ENCODE results near the gene ACLY.
A peak's percentile ranks its signal among the peaks of the same experiment; 100 is the strongest.

The ACLY gene

GRCh38 chr17:41918314-41919164 is at the start of gene ACLY:
ACLY (minus strand) TSS chr17:41918951; CDS start chr17:41913873, 5,078 bp downstream.
- Mint-ChIP-seq H3K27me3 (no peaks in the 10 kb centered on the region), H3K36me3 (no peaks in the 10 kb centered on the region), H3K4me3 (peak within 1 kb of the TSS; percentile 98), H3K27ac (peak within 1 kb of the TSS; percentile 91), H3K4me1 (peaks cover 24% of the 10 kb centered on the region), H3K9me3 (no peaks in the 10 kb centered on the region)
- DNase-seq (ENCODE audit: low spot score in 2 of 2): peak; percentile 91 to 93
- peak; percentile 99 for ATAC-seq (ENCODE audit: low read depth)

DNA sequence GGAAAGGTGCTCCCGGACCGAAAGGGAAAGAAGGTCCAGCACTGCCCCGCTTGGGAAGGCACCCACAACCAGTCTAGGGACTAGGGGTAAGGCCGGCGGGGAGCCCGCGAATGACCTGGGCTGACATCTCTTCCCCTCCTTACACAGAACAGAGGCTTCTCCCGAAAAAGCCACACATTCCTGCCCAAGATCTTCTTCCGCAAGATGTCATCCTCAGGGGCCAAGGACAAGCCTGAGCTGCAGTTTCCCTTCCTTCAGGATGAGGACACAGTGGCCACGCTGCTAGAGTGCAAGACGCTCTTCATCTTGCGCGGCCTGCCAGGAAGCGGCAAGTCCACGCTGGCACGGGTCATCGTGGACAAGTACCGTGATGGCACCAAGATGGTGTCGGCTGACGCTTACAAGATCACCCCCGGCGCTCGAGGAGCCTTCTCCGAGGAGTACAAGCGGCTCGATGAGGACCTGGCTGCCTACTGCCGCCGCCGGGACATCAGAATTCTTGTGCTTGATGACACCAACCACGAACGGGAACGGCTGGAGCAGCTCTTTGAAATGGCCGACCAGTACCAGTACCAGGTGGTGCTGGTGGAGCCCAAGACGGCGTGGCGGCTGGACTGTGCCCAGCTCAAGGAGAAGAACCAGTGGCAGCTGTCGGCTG is 49.3 kb upstream of the ACLY start:
- ATAC-seq (ENCODE audit: low read depth) (no peak), DNase-seq (ENCODE audit: low spot score in 2 of 2) (no peak)
- peak overlapping the region; percentile 88 for H3K27ac Mint-ChIP-seq
- H3K4me1 Mint-ChIP-seq: peaks cover 31% of the 10 kb centered on the region
- no peaks in the 10 kb centered on the region for H3K27me3 Mint-ChIP-seq
- peak overlapping the region; percentile 78 for H3K4me3 Mint-ChIP-seq
- no peaks in the 10 kb centered on the region for H3K9me3 Mint-ChIP-seq
- peaks cover 5% of the 10 kb centered on the region for H3K36me3 Mint-ChIP-seq

- Mint-ChIP-seq H3K9me3 (no peaks in the 10 kb centered on the region), H3K27ac (peak overlapping the region; percentile 88), H3K4me1 (peaks cover 25% of the 10 kb centered on the region), H3K4me3 (peak overlapping the region; percentile 87), H3K36me3 (peaks cover 2% of the 10 kb centered on the region), H3K27me3 (no peaks in the 10 kb centered on the region)
- no peak for DNase-seq (ENCODE audit: low spot score in 2 of 2)
- no peak for ATAC-seq (ENCODE audit: low read depth)
Measured at GRCh38 chr17:41967141-41967920, 48.6 kb upstream of the ACLY start.

- H3K27me3 Mint-ChIP-seq: no peaks in the 10 kb centered on the region
- peak; percentile 87 to 88 for DNase-seq (ENCODE audit: low spot score in 2 of 2)
- peak within 1 kb of the TSS; percentile 87 for H3K4me3 Mint-ChIP-seq
- H3K4me1 Mint-ChIP-seq: peaks cover 23% of the 10 kb centered on the region
- H3K9me3 Mint-ChIP-seq: no peaks in the 10 kb centered on the region
- peak; percentile 89 for ATAC-seq (ENCODE audit: low read depth)
- peaks cover 2% of the 10 kb centered on the region for H3K36me3 Mint-ChIP-seq
- H3K27ac Mint-ChIP-seq: peak within 1 kb of the TSS; percentile 88
Measured at GRCh38 chr17:41966463-41967140, 47.9 kb upstream of the ACLY start, which contains the start of gene CNP. CNP (plus strand) TSS chr17:41966795; CDS start chr17:41966885, 90 bp downstream.

- Mint-ChIP-seq H3K27ac (peak overlapping the region; percentile 88), H3K36me3 (peaks cover 2% of the 10 kb centered on the region), H3K4me3 (peak overlapping the region; percentile 87), H3K9me3 (no peaks in the 10 kb centered on the region), H3K4me1 (peaks cover 20% of the 10 kb centered on the region), H3K27me3 (no peaks in the 10 kb centered on the region)
- peak in 1 of 2 donors; percentile 30 for DNase-seq (ENCODE audit: low spot score in 2 of 2)
- ATAC-seq (ENCODE audit: low read depth): peak; percentile 25
Measured at GRCh38 chr17:41965694-41966462, 47.1 kb upstream of the ACLY start.

DNA sequence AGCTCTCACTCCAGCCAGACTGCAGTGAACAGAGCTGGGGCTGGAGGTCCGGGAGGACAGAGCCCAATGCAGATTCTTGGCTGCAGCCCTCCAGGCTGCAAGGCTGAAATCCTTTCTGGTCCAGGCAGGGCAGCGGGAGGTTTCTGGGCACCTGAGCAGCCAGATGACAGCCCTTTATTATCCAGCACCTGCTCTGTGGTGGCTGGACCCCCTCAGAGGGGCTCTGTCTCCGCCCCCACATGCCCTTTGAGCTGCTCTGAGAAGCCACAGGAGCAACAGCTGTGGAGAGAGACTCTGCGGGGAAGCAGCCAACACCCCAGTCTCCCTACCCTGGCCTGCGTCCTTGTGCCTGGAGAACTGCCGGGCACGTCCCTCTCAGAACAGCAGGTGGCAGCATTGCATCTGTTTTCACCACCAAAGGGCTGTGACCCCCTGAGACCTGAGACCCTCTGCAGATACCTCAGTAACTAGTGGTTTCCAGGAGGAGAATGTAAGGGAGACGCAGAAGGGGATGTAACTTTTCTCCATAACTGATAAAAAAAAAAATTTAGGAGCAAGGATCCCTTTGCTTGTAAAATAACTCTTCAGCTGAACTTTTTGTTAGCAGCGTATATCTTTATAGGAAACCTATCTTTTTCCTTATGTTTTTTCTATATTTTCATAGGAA is 44.1 kb upstream of the ACLY start:
- H3K27me3 Mint-ChIP-seq: peaks cover 2% of the 10 kb centered on the region
- H3K4me3 Mint-ChIP-seq: no peak overlapping the region
- no peak overlapping the region for H3K27ac Mint-ChIP-seq
- ATAC-seq (ENCODE audit: low read depth) (peak; percentile 28), DNase-seq (ENCODE audit: low spot score in 2 of 2) (peak; percentile 70 to 76)
- peaks cover 11% of the 10 kb centered on the region for H3K4me1 Mint-ChIP-seq
- no peaks in the 10 kb centered on the region for H3K9me3 Mint-ChIP-seq
- no peaks in the 10 kb centered on the region for H3K36me3 Mint-ChIP-seq

DNA sequence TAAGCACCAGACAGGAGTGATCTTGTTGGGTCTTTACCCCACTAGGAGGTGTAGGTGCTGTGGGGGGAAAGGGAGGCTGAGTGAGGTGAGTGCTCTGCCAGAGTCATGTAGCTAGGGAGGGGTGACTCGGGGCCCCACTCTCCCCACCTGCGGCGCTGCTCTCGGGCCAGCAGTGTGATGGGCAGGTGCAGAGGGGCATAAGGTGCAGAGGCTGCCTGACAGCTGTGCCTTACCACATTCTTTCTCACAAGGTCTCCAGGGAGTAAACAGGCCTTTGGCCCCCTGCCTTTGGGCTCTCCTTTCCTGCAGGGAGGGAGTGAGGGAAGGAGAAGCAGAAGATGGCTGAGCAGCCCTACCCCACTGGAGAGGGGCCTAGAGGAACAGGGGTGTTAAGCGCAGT is 43.4 kb upstream of the ACLY start:
- Mint-ChIP-seq H3K9me3 (no peaks in the 10 kb centered on the region), H3K4me1 (peaks cover 11% of the 10 kb centered on the region), H3K4me3 (no peak overlapping the region), H3K27ac (no peak overlapping the region), H3K36me3 (no peaks in the 10 kb centered on the region), H3K27me3 (peaks cover 2% of the 10 kb centered on the region)
- DNase-seq (ENCODE audit: low spot score in 2 of 2): no peak
- ATAC-seq (ENCODE audit: low read depth): no peak

DNA sequence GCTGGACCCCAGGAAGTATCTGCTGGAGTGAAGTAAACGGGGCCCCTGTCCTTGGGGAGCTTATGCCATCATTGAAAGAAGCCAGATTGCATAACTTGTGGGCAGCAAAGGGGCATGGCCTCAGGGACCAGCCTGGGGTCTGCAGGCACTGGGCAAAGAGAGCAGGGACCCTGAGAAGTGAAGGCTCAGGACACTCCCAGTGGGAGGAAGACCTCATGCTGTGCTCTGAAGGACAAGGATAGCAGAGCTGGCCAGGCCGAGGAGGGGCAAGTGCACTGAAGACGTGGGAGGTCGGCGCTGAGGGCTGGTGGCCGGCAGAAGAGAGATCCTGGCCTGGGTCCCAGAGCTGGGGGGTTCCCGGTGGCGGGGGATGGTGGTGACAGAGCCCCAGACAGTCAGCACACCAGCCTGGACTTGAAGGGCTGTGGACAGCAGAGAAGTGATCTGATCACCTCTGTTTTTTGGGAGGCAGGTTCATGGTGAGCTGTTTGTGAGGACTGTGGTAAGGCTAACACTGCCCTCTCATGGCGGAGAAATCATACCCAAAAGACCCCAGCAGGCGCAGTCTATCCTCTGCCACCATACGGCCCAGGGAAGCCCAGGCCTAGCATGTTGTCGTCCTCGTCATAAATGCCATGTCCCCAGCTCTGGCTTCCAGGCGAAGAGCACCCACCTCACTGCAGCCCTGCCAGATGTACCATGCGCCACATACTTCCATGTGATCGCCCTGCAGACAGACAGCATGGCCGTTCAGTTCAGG is 40.8 kb upstream of the ACLY start:
- no peak overlapping the region for H3K27ac Mint-ChIP-seq
- H3K27me3 Mint-ChIP-seq: peaks cover 2% of the 10 kb centered on the region
- H3K4me1 Mint-ChIP-seq: no peaks in the 10 kb centered on the region
- no peaks in the 10 kb centered on the region for H3K36me3 Mint-ChIP-seq
- ATAC-seq (ENCODE audit: low read depth): no peak
- H3K9me3 Mint-ChIP-seq: no peaks in the 10 kb centered on the region
- no peak overlapping the region for H3K4me3 Mint-ChIP-seq
- no peak for DNase-seq (ENCODE audit: low spot score in 2 of 2)

GRCh38 chr17:41959030-41959335 is 40.2 kb upstream of the ACLY start:
- no peak for DNase-seq (ENCODE audit: low spot score in 2 of 2)
- no peak for ATAC-seq (ENCODE audit: low read depth)
- peaks cover 2% of the 10 kb centered on the region for H3K27me3 Mint-ChIP-seq
- H3K27ac Mint-ChIP-seq: no peak overlapping the region
- H3K4me3 Mint-ChIP-seq: no peak overlapping the region
- no peaks in the 10 kb centered on the region for H3K36me3 Mint-ChIP-seq
- no peaks in the 10 kb centered on the region for H3K4me1 Mint-ChIP-seq
- H3K9me3 Mint-ChIP-seq: no peaks in the 10 kb centered on the region

GRCh38 chr17:41957869-41958439 is 39.2 kb upstream of the ACLY start:
- Mint-ChIP-seq H3K9me3 (no peaks in the 10 kb centered on the region), H3K4me1 (no peaks in the 10 kb centered on the region), H3K27ac (no peak overlapping the region), H3K27me3 (peaks cover 2% of the 10 kb centered on the region), H3K4me3 (no peak overlapping the region), H3K36me3 (no peaks in the 10 kb centered on the region)
- no peak for ATAC-seq (ENCODE audit: low read depth)
- DNase-seq (ENCODE audit: low spot score in 2 of 2): no peak

GRCh38 chr17:41957031-41957868 is 38.5 kb upstream of the ACLY start:
- no peaks in the 10 kb centered on the region for H3K4me1 Mint-ChIP-seq
- H3K36me3 Mint-ChIP-seq: no peaks in the 10 kb centered on the region
- DNase-seq (ENCODE audit: low spot score in 2 of 2): no peak
- no peak overlapping the region for H3K4me3 Mint-ChIP-seq
- H3K27ac Mint-ChIP-seq: no peak overlapping the region
- H3K9me3 Mint-ChIP-seq: no peaks in the 10 kb centered on the region
- no peak for ATAC-seq (ENCODE audit: low read depth)
- H3K27me3 Mint-ChIP-seq: peaks cover 2% of the 10 kb centered on the region

All from memory B cell (primary cell).